Body of pancreas (tissue), 4 donors: ENCODE data around the gene ULK1. TPM values are rescaled to one million over a fixed set of nuclear protein-coding genes. Genes with fewer than 3 reads are reported as not detected.

Experiments used
- ATAC-seq: fragments of 150-250 bp; one replicate; pipeline ENCODE4 v1.9.1; 2016
- DNase-seq, 4 donors: peaks; one replicate each; pipeline ENCODE4 v3.0.0-alpha.2; 2019
- H3K27ac ChIP-seq, 4 donors: fragments of 200-600 bp; sonication (generic); 1 replicate in 3 of 4; 2 replicates in 1 of 4; pipeline versions ENCODE4 v1.5.1 to v1.6.1; 2016 to 2019; ENCODE audit warnings: mild to moderate bottlenecking in 1 of 4, mixed read lengths in 1 of 4, moderate library complexity in 1 of 4
- H3K27me3 ChIP-seq, 2 donors: fragments of 200-600 bp; sonication (generic); one replicate each; pipeline ENCODE4 v1.6.0; 2016; ENCODE audit warnings: mild to moderate bottlenecking in 1 of 2
- H3K36me3 ChIP-seq, 2 donors: fragments of 200-600 bp; sonication (generic); replicated peaks in 1 of 2; 2 replicates each; pipeline ENCODE4 v1.5.1; 2016; ENCODE audit warnings: low read depth in 2 of 2; ENCODE audit not compliant: insufficient read depth in 1 of 2
- H3K4me1 ChIP-seq: fragments of 200-600 bp; sonication (generic); one replicate; pipeline ENCODE4 v1.6.0; 2016
- H3K4me3 ChIP-seq, 2 donors: fragments of 200-600 bp; sonication (generic); 1 replicate in 1 of 2; 2 replicates in 1 of 2; pipeline ENCODE4 v1.5.1; 2016 to 2019
- H3K9me3 ChIP-seq, 3 donors: fragments of 200-600 bp; sonication (generic); 1 replicate in 2 of 3; 2 replicates in 1 of 3; pipeline ENCODE4 v1.5.1; 2016
- POLR2A ChIP-seq, 3 donors: fragments of 450-650 bp; IDR thresholded peaks; one replicate each; pipeline ENCODE4 v1.6.1; 2016; ENCODE audit warnings: antibody characterized with exemption in 3 of 3, mild to moderate bottlenecking in 2 of 3
- WGBS, 2 donors: methylation state at CpG; one replicate each; pipeline ENCODE4 v1.1.5; 2017; 5-methylcytosine and 5-hydroxymethylcytosine counted together
- intact Hi-C: fragments of 100-400 bp; cut with DNase I; formaldehyde crosslinking; loops from one replicate; pipeline ENCODE4 v1.15.1; 2023
- total RNA-seq, 2 donors: library from RNA; depleted of rRNA; stranded (reverse); fragments of >200 nt; gene quantifications; one replicate each; pipeline ENCODE4 v1.1.0, GENCODE V29; 2016
- TF ChIP-seq, protein P1 (sequence below), 7 experiments: fragments of 450-650 bp in 4 of 7; fragments of 200-600 bp in 3 of 7; sonication (generic) in 3 of 7; IDR thresholded peaks; one replicate each; pipeline ENCODE4 v1.5.1; 2016 to 2019; ENCODE audit warnings: antibody characterized with exemption in 7 of 7

Gene ULK1
- total RNA-seq, 2 donors from 2014 or later: 29.1 to 59.3 TPM

DNA sequence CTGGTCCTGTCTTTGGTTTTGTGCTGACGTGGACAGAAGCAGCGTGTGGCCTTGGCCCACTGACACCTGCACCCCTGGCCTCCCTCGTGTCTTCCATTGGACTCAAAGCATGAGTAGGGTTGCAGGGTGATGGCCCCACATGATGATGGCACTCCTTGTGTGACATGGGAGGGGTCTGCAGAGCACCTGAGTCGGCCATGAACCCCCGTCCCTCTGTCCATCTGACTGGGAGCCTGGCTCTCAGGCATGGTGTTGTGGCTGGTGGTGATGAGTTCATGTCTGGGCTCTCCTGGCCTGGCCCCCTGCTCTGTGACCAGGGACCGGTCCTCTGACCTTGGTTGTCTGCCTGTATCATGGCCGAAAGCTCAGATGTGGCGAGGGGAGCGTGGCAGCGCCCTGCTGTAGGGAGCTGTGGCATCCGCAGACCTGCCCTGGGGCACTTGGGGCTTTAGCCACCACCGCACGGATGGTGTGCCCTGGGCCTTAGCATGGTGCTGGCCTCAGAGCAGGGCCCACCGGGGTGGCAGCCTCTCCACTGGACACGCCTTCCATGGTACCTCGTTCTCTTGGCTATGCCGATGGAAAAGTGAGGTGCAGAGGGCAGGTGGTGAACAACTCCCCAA is 16.7 kb downstream of the ULK1 start:
- Histone ChIP-seq H3K27ac (no peak overlapping the region), H3K9me3 (no peaks in the 10 kb centered on the region), H3K36me3 (peaks cover 35 to 55% of the 10 kb centered on the region in 2 donors), H3K27me3 (no peaks in the 10 kb centered on the region), H3K4me1 (peaks cover 14% of the 10 kb centered on the region), H3K4me3 (no peak overlapping the region)
- ATAC-seq (no peak), DNase-seq (peak in 1 of 4 donors; percentile 11)
- intact Hi-C loops: no loop called here
- 88% methylated on average over 16 of the region's 17 CpGs; no CpG with 5 or more reads in 1 of the 2 donors for WGBS, 2 donors
- TF ChIP-seq, protein P1, sequence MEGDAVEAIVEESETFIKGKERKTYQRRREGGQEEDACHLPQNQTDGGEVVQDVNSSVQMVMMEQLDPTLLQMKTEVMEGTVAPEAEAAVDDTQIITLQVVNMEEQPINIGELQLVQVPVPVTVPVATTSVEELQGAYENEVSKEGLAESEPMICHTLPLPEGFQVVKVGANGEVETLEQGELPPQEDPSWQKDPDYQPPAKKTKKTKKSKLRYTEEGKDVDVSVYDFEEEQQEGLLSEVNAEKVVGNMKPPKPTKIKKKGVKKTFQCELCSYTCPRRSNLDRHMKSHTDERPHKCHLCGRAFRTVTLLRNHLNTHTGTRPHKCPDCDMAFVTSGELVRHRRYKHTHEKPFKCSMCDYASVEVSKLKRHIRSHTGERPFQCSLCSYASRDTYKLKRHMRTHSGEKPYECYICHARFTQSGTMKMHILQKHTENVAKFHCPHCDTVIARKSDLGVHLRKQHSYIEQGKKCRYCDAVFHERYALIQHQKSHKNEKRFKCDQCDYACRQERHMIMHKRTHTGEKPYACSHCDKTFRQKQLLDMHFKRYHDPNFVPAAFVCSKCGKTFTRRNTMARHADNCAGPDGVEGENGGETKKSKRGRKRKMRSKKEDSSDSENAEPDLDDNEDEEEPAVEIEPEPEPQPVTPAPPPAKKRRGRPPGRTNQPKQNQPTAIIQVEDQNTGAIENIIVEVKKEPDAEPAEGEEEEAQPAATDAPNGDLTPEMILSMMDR (IDR thresholded peaks at IDR 0.05): no peak
- TF ChIP-seq POLR2A (IDR thresholded peaks at IDR 0.05): no peak

DNA sequence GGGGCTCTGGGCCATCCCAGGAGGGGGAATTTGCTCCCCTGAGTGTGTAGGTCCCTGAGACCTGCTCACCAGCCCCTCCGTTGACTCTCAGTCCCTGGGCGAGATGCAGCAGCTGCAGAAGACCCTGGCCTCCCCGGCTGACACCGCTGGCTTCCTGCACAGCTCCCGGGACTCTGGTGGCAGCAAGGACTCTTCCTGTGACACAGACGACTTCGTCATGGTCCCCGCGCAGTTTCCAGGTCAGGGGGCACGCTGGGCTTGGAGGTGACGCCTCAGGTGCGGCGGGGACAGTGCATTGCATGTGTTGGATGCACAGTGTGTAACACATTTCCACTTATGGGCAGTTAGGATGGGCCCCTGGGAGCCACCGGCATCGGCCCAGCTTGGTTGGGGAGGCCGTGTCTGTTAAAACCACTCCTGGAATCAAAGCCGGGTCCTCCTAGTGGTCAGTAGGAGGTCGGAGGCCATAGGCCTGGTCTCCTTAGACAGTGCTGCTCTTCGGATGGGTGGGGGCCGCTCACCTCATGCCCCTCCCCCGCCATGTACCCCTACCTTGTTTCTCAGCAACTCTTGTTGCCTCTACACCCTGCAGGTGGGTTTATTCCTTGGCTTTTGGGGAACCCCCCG is 17.5 kb downstream of the ULK1 start:
- DNase-seq: peak in 1 of 4 donors; percentile 7
- WGBS, 2 donors: 80 to 82% methylated on average over 8 to 22 of the region's 22 CpGs
- Histone ChIP-seq H3K4me3 (no peak overlapping the region), H3K9me3 (no peaks in the 10 kb centered on the region), H3K36me3 (peaks cover 42 to 62% of the 10 kb centered on the region in 2 donors), H3K4me1 (peaks cover 14% of the 10 kb centered on the region), H3K27me3 (no peaks in the 10 kb centered on the region), H3K27ac (peak overlapping the region in 3 of 4 donors; percentile 19 to 71 (median 63))
- no peak for TF ChIP-seq POLR2A (IDR thresholded peaks at IDR 0.05)
- TF ChIP-seq, protein P1 (IDR thresholded peaks at IDR 0.05): no peak
- intact Hi-C loops: no loop called here
- no peak for ATAC-seq

GRCh38 chr12:131912518-131913274 is 18.3 kb downstream of the ULK1 start:
- no peaks in the 10 kb centered on the region for H3K27me3 ChIP-seq
- DNase-seq (peak; percentile 75 to 89 (median 82)), ATAC-seq (peak; percentile 81)
- peaks cover 14% of the 10 kb centered on the region for H3K4me1 ChIP-seq
- intact Hi-C loops: no loop called here
- peak overlapping the region in 3 of 4 donors; percentile 19 to 71 (median 63) for H3K27ac ChIP-seq
- no peaks in the 10 kb centered on the region for H3K9me3 ChIP-seq
- WGBS, 2 donors: 50 to 72% methylated on average over 12 to 20 of the region's 20 CpGs
- no peak overlapping the region for H3K4me3 ChIP-seq
- peak in 1 of 3 donors; percentile 29 for TF ChIP-seq POLR2A (IDR thresholded peaks at IDR 0.05)
- TF ChIP-seq, protein P1 (IDR thresholded peaks at IDR 0.05): no peak
- H3K36me3 ChIP-seq: peaks cover 42 to 58% of the 10 kb centered on the region in 2 donors

GRCh38 chr12:131913666-131914065 is 19.2 kb downstream of the ULK1 start:
- intact Hi-C loops: no loop called here
- WGBS, 2 donors: 90 to 91% methylated on average over 8 of the region's 8 CpGs
- Histone ChIP-seq H3K27ac (no peak overlapping the region), H3K4me1 (peaks cover 14% of the 10 kb centered on the region), H3K36me3 (peaks cover 42 to 61% of the 10 kb centered on the region in 2 donors), H3K27me3 (no peaks in the 10 kb centered on the region), H3K4me3 (no peak overlapping the region), H3K9me3 (no peaks in the 10 kb centered on the region)
- DNase-seq (no peak), ATAC-seq (no peak)
- TF ChIP-seq POLR2A (IDR thresholded peaks at IDR 0.05): no peak
- TF ChIP-seq, protein P1 (IDR thresholded peaks at IDR 0.05): no peak
